Tibial nerve (tissue), 4 donors: Measurements from ENCODE around the gene LSP1.

Experiments
- EP300 ChIP-seq, 2 donors: sonication (generic); formaldehyde crosslinking; IDR thresholded peaks; one replicate each; pipeline ENCODE4 v1.6.1; 2017; ENCODE audit warnings: antibody characterized with exemption in 2 of 2, mild to moderate bottlenecking in 1 of 2
- POLR2A ChIP-seq, 2 donors: fragments of 450-650 bp; IDR thresholded peaks; one replicate each; pipeline ENCODE4 v1.6.1; 2017; ENCODE audit warnings: antibody characterized with exemption in 2 of 2, mild to moderate bottlenecking in 2 of 2, moderate library complexity in 2 of 2
- TF ChIP-seq, protein P1 (sequence below), 5 experiments: fragments of 200-600 bp in 3 of 5; fragments of 450-650 bp in 2 of 5; sonication (generic) in 3 of 5; IDR thresholded peaks; one replicate each; pipeline ENCODE4 v1.5.1; 2016 to 2019; ENCODE audit warnings: antibody characterized with exemption in 5 of 5, mild to moderate bottlenecking in 3 of 5, moderate library complexity in 2 of 5

GRCh38 chr11:1899686-1900085 lies 46.8 kb downstream of the LSP1 start:
- TF ChIP-seq, protein P1, sequence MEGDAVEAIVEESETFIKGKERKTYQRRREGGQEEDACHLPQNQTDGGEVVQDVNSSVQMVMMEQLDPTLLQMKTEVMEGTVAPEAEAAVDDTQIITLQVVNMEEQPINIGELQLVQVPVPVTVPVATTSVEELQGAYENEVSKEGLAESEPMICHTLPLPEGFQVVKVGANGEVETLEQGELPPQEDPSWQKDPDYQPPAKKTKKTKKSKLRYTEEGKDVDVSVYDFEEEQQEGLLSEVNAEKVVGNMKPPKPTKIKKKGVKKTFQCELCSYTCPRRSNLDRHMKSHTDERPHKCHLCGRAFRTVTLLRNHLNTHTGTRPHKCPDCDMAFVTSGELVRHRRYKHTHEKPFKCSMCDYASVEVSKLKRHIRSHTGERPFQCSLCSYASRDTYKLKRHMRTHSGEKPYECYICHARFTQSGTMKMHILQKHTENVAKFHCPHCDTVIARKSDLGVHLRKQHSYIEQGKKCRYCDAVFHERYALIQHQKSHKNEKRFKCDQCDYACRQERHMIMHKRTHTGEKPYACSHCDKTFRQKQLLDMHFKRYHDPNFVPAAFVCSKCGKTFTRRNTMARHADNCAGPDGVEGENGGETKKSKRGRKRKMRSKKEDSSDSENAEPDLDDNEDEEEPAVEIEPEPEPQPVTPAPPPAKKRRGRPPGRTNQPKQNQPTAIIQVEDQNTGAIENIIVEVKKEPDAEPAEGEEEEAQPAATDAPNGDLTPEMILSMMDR (IDR thresholded peaks at IDR 0.05): no peak
- TF ChIP-seq POLR2A (IDR thresholded peaks at IDR 0.05): no peak
- no peak for TF ChIP-seq EP300 (IDR thresholded peaks at IDR 0.05)
